ENCODE data around the gene PDZD7.

The PDZD7 gene

DNA sequence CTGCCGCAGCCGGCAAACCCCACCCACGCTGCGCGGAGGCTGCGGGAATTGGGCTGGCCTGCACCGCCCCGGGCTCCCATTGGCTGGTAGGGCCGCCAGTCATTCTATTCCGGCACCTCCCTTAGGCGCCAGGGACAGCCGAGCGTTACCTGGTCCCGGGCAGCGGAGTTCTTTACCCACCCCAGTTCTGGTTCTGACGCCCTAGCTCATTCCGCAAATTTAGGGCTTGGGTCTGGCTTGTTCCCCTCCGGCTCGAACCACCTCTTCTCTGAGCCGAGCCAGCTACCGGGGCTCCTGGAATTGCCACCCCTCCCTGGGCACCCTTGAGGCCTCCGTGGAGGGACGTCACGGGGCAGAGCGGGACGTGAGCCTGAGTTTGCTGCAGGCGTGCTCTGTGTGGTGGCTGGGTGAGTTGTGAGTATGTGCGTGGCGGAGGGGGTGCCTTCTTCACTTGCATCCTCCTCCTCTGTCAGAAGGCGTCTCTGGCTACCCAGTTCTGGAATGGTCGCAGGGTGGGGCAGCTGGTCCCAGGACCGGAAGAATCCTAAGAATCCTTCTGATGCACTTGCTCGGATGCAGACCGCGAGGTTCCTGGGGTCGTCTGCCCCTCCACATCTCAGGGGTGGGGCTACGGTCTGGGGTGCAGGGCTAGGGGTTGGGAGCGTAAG lies at the start of gene PDZD7, which contains the start of gene SFXN3:
PDZD7 (minus strand) TSS at position 2 of the 668 bp plus-strand sequence. CDS start 910 bp downstream, outside the sequence.
SFXN3 (plus strand) TSS at position 107 of the 668 bp plus-strand sequence. CDS start 3,461 bp downstream, outside the sequence.
- peak; percentile 97 for DNase-seq

DNA sequence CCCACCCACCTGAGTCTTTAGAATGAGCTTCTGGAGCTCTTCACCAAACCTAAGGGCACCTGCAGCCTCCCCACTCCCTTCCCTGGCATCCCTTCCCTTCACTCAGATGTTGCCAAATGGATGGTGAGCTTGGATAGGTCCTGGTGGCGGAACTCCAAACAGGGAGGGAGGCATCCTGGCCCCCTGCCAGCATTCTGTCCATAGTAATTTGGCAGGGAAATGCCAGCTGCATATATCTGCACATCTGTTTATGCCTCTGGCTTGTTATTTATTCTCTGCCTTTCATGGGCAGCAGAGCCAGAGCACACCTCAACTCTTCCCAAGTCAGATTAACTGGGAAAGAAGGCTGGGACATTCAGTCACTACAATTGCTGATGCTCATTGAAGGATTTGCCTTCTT lies 48.9 kb upstream of the PDZD7 start:
- DNase-seq = no peak

DNA sequence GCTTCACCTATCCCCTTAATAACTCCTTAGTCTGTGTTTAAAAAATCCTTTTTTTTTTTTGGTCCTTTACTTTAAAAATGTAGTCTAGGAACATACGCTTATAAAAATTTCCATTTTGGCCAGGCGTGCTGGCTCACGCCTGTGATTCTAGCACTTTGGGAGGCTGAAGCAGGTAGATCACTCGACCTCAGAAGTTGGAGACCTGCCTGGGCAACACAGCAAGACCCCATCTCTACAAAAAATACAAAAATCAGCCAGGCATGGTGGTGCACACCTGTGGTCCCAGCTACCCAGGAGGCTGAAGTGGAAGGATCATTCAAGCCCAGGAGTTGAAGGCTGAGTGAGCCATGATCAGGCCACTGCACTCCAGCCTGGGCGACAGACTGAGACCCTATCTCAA lies 45.7 kb upstream of the PDZD7 start:
- no peak for DNase-seq

DNA sequence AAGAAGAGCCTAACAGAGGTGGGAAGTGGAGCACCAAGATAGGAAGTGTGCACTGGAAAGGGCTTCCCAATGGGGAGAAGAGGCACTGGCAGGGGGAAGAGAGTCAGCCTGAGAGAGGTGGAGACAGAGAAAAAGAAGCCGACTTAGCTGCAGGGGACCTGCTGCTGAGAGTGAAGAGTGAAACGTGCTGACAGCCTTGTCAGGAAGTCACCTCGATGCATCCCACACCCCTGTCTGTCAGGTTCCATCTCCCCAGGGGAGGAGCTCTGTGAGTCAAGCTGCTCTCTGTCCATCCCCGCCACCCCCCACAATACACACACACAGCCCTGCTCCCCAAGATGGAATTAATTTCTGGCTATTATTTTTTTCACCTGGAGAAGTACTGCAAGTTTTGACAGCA lies 44.8 kb upstream of the PDZD7 start:
- DNase-seq = no peak

DNA sequence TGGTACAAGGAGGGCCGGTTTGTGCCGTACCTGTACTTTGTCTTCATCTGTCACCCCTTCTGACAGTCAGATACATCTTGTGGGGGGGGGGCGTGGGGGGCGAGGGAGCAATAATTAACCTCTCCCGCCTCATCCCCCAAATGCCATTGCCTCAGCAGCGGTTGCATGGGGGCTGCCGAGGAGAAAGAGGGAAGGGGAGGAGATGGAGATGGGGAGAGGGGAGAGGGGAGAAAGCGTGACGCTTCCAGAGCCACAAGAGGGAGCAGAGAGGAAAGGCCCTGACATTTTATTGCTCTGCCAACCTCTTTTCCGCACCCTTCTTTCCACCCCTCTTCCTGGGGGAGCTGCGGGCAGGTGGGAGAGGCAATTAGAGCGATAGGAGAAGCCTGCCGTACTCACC lies 42.7 kb upstream of the PDZD7 start:
- no peak for DNase-seq

DNA sequence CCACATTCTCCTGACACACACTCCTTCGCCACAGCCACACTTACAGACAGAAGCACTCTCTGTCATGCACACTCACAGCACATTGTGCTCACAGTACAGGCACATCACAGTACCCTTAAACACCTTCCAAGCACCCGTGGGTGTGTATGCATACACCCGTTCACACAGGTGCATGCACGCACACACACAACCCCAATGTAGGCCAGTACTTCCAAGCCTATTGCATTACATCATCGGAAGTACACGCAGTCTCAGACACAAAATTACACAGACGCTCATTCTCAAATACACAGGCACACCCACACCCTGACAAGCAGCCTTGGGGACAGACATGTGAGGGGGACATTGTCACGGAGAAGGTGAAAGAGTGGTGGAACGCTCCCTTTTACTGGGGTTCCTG lies 42.0 kb upstream of the PDZD7 start:
- DNase-seq = no peak

DNA sequence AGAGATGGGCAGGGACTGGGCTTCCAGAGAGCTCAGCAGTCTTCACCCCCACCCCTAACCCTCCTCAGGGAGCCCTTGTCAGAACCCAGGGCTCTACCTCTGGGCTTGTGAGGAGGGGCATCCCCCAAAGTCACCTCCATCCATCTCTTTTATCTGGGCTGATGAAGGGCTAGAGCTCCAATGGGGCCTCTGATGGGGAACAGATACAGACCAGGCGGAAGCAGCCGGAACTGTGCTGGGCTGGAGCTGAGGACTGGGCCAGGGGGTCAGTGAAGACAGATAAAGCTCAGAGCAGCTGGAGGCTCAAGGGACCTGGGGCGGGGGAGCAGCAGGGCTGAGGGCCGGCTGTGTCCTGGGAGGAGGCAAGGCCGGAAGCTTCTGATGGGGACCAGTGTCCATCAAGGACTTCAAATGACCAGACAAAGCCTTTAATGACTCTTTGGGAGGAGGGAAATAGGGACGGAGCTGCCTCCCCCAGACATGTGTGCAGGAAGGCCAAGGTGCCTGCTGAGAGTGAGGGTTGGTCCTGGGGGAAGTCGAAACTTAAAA lies 41.0 kb upstream of the PDZD7 start:
- no peak for DNase-seq

DNA sequence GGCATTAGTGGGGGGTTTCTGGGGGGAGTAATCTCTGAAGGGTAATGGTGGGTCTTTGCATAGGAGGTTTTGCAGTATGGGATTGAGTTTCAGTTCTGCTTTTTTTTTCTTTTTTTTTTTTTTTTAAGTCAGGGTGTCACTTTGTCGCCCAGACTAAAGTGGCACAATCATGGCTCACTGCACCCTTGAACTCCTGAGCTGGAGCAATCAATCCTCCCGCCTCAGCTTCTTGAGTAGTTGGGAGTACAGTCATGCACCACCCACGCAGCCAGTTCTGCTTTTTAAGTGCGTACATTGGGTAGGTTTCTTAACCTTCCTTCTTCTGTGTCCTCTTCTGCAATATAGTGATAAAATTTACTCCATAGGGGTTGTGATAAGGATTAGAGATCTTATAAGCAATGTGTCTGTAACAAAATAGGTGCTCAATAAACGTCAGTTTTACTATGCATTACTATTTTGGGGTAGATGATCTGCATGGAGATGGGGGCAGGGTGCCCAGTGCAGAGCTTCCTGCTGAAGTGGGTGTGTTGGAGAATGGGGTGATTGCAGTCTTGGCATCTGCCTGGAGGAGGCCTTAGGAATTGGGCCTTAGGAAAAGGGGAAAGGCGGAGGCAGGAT lies 40.4 kb upstream of the PDZD7 start:
- DNase-seq = peak; percentile 18

DNA sequence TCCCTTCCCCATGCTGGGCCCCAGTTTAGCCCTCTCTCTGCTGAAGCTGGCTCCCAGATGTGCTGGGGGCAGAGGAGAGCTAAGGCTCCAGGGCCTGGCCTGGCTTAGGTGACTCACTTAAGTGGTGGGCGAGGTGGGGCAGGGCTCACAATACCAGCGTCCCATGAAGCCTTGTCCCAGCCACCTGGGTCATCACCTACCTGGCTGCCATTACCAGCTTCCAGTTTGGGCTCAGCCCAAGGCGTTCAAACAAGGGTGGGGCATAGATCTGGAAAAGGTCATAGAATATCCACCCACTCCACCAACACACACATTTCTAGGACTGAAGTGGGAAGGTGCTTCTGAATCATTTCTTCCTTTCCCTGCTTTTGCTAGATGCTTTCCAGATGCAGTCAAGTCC lies 39.2 kb upstream of the PDZD7 start:
- no peak for DNase-seq

DNA sequence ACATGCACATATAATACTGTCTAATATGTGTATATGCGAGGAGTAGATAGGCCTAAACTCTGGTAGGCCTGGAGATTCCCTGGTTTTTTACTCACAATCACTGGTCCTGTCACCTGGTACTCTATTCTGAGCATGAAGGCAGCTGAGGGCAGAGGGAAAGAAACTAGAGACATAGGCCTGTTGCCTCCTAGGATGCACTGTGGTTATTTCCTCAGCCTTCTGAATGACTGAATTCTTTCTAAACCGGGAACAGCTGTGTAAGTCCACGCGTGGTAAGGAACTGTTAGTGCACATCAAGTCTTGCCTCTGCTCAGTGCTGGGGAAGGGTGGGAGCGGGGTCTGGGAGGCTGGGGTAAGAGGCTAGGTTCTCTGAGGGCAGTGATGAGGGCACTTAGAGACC lies 38.5 kb upstream of the PDZD7 start:
- DNase-seq = no peak

DNA sequence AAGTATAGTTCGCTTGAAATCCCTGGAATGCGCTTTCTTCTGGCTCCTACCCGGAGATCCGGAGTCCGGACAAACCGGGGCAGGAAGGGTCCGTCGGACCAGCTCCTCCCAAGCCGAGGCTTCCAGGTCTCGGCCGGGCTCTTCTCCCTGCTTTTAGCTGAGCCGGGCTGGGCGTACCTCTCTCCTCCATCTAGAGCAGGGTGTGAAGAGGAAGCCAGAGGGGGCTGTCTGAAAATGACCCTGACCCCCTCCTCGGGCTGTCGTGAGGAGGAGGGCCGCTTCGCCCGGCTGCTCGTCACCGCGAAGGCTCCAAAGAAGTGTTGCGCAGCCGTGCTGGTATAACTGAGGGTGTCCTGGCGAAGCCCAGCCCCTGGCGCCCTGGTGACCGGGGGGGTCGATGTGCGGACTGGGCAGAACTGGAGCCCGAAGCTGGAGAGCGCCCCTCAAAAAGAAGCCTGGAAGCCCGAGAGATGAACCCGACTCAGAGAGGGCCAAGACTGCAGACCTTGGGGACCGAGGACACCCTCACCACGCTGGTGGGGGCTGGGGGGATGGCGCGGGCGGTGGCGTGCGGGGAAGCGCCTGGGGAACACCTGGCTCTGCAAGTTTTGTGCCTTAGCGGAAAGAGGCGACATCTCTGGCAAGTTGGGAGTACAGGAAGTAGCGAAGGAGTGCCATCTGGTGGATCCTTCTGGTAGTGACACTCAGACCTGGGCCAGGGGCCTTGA lies 36.6 kb upstream of the PDZD7 start:
- DNase-seq = peak; percentile 81

DNA sequence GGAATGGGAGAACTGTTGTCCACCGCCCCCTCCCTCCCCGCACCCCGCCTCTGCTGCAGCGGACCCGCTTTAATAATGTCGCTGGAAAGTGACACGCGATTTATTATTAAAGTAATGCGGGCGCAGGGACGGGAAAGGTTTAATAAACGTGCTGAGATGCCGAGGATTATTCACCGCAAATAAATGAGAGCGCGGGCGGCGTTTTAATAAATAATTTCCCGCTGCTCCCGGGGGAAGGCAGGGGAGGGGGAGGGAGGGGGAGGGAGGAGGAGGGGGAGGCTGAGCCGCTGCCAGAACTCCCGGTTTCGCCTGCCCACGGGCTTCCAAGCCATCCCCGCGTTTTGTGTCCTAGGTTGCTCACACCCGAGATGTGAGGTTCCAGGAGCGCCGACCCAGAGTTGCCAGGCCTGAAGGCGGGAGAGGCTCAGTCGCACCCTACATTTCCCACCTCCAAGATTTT lies 36.0 kb upstream of the PDZD7 start:
- DNase-seq = no peak

DNA sequence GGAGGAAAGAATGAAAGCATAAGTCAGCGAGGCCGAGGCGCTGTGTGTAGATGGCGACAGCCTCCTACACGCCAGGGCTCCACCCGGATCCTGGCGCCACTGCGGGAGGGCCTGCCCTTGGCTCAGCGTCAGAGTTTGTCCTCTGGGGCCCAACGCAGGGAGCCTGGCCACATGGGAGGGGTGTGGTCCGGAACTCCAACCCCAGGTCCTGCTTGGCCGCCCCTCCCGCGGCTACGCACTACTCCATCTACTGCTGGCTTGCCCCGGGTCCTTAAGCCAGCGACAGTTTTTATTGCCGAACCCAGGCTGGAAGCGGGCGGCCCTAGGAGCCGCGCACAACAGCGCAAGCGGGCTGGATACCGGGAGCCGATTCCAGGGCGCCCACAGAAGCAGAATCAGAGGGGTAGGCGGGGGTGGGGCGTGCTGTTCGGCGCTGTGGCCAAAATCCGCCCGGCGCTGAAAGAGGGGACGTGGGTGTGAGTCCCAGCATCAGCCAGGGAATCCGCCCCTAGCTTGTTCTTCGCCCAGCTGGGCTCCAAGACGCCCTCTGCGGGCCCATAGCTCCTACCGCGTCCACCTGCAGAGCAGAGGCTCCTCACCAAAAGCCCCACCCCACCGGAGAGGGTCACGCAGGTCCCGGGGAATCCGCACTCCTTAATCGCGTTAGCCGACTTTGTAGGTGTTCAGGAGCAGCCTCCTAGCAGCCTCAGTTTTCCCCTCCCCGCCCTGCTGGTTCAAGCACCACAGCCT lies 35.4 kb upstream of the PDZD7 start:
- peak; percentile 48 for DNase-seq

DNA sequence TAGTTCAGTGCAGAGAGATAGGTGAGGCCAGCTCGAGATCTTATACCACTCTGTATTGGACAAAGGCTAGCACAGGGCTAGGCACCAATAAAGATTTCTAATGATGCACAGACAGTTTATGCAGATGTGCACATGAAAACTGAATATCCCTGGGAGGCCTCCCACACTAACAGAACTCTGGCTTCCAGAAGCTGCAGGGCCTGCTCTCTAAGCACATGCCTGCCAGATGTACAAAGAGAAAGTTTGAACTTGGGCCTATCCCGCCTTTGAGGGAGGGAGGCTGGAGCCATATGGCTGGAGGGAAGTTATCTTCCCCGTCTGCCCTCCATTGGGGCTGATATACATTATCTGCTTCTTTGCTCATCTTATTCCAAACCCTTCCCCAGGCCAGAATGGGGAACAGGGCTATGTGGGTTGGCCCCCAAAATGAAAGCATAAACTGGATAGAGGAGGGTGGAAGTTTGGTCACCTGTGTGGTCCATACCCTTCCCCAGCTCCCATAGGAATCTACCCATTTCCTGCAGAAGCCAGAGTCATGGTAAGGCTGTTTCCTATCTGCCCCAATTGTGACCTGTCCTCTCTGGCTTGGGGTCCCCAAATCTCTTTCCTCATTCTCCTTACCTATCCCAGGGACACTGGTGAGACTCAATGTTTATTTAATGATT lies 34.7 kb upstream of the PDZD7 start:
- DNase-seq = no peak

DNA sequence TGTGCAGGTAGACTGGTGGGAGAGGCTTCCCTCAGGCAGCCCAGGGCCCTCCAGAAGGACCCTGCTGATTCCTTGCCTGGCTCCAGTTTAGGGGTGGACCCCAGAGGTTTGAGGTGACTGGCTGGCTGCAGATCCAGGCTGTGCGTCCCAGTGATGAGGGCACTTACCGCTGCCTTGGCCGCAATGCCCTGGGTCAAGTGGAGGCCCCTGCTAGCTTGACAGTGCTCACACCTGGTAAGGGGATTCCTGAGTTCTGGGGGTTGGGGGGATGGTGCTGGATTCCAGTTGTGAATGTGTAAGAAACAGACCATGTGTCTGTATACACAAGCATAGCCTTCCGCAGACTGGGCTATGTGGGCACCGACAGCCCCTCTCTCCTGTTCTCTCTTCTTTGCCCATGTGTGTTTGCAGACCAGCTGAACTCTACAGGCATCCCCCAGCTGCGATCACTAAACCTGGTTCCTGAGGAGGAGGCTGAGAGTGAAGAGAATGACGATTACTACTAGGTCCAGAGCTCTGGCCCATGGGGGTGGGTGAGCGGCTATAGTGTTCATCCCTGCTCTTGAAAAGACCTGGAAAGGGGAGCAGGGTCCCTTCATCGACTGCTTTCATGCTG lies 33.6 kb upstream of the PDZD7 start:
- DNase-seq = no peak

DNA sequence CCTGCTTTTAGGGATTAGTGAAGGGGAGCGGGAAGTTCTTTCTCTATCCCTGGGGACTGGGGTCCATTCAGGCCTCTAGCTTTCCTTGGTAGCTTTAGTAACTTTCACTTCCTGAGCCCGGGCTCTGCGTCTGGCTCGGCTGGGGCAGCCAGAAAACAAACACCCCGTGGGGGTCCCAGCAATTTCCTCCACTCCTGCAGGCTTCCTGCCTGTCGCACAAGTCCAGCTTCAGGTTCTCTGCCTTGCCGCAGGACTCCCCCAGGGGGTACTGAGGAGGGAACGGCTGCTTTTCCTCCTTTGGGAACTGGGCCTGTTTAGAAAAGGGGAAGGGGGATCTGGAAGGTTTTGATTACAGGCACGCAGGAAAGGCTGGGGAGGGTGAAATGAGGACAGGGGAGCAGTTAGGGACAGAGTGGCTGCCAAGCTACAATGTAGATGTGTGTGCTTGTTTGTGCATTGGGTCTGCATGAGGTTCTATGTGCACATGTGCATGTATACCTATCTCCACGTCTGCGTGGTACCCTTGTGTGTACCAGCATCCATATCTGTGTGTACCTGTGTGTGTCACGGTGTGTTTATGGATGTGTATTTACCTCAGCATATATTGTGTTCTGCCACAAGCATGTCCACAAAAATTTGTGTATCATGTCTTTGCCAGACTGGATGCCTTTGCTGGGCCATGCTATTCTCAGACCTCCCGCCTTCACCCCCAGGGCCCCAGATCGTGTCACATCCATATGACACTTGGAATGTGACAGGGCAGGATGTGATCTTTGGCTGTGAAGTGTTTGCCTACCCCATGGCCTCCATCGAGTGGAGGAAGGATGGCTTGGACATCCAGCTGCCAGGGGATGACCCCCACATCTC lies 32.9 kb upstream of the PDZD7 start:
- DNase-seq = no peak

DNA sequence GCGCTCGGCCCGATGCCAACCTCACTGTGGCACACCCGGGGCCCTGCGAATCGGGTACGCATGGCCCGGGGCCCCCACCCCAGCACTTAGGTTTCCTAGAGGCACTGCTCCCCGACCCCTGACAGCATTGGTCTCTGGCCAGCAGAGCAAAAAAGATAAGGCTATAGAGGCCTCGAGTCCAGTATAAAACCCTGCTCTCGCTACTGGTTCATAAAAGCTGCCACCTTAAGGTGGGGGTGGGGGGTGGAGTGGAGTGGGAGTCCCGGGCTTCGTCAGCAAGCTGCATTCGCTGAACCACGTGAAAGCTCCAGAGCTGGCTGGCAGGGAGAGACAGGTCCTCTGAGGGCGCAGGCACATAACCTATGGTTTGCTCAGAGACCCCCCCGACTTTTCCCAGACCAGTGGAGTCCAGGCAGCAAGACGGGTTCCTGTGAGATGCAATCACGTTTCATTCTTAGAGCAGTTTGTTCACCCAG lies 32.2 kb upstream of the PDZD7 start:
- no peak for DNase-seq

DNA sequence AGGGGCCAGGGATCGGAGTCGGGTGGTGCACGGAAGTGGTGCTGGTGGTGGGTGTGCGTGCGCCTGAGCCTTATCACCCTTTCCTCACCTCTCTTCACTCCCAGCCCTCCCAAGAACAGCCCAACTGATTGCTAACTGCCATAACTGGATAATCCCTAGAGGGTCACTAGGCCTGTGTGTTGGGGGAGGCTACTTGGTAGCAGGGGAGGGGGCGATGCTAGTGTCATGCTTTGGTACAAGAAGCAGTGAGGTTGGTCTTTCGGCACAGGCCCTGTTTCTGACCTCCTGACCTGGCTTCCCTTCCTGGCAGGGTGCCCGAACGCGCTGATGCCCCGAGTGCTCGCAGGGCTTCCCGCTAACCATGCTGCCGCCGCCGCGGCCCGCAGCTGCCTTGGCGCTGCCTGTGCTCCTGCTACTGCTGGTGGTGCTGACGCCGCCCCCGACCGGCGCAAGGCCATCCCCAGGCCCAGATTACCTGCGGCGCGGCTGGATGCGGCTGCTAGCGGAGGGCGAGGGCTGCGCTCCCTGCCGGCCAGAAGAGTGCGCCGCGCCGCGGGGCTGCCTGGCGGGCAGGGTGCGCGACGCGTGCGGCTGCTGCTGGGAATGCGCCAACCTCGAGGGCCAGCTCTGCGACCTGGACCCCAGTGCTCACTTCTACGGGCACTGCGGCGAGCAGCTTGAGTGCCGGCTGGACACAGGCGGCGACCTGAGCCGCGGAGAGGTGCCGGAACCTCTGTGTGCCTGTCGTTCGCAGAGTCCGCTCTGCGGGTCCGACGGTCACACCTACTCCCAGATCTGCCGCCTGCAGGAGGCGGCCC lies 31.5 kb upstream of the PDZD7 start:
- peak; percentile 65 for DNase-seq

DNA sequence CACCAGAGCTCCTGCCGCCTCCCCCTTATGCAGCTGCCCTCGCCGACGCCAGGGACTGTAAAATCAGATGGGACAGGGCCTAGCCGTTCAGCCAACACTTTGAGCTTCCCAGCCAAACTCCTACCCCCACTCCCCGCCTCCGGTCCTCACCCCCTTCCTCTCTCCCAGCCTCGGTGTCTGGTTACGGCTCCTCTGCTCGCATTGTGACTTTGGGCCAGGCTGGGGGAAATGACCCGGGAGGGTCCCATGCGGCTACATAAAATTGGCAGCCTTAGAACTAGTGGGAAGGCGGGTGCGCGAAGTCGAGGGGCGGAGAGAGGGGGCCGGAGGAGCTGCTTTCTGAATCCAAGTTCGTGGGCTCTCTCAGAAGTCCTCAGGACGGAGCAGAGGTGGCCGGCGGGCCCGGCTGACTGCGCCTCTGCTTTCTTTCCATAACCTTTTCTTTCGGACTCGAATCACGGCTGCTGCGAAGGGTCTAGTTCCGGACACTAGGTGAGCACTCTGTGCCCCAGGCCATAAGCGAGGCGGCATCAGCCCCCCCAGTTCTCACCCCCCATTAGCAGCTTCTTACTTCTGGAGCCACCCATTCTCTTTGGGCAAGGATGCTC lies 30.8 kb upstream of the PDZD7 start, which contains the start of gene KAZALD1:
KAZALD1 (plus strand) TSS at position 366 of the 608 bp plus-strand sequence. CDS start 604 bp downstream, outside the sequence.
- no peak for DNase-seq
